Activated T-cell treated with anti-CD3 and anti-CD28 coated beads, Interleukin-2, amount 50 U/mL, for 24 hours (primary cell): ENCODE data around the gene APOA4.
"Not testable (repeated sequence)": the region's sequence is repeated elsewhere in the genome, so short reads cannot be mapped to it uniquely, and the experiment has no call there.

ENCODE experiments used
- DNase-seq: peaks from one replicate; pipeline ENCODE4 v3.0.0-alpha.2; 2020
- H3K27ac Mint-ChIP-seq: 2 replicates; pipeline ENCODE4 v1.8.0; 2020; ENCODE audit warnings: mild to moderate bottlenecking, mixed read lengths
- H3K27me3 Mint-ChIP-seq: 2 replicates; pipeline ENCODE4 v1.8.0; 2020; ENCODE audit warnings: mixed read lengths
- H3K36me3 Mint-ChIP-seq: 2 replicates; pipeline ENCODE4 v1.8.0; 2020; ENCODE audit warnings: low read depth, mixed read lengths
- H3K4me1 Mint-ChIP-seq: 2 replicates; pipeline ENCODE4 v1.8.0; 2020; ENCODE audit warnings: low read depth, mixed read lengths
- H3K4me3 Mint-ChIP-seq: 2 replicates; pipeline ENCODE4 v1.8.0; 2020; ENCODE audit warnings: mild to moderate bottlenecking, moderate library complexity, mixed read lengths
- H3K9me3 Mint-ChIP-seq: 2 replicates; pipeline ENCODE4 v1.8.0; 2020; ENCODE audit warnings: mixed read lengths

The APOA4 gene

DNA sequence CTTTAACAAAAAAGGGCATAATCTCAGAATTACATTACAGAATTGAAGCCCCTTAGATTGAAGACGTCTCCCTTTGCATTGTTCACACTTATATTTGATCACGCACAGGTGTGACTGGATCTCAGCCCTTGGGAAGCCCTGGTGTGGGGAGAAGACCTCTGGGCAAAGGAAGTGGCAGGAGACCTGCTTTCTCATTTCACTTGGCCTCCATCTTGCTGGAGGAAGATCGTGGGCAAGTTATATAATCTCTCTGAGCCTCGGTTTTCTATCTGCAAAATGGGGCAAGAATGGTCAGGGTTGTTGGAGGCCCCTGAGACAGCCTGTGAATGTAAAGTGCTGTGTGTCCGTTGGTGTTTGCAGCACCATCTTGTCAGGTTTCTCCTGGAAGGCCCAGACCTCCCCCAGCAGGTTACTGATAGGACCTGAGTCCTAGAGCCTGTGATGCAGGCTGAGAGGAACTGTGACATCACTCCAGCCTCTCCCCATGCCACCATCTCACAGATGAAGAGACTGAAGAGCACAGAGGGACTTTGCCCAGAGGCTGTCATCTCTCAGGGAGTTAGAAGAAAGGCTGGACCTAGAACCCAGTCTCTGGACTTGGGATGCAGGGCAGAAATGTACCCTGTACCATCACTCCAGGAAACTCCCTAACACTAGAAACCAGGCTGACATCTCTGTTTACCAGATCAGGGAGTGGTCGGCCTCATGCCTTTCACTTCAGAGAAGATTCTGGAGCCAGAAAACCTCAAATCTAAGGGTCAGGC, 15.4 kb upstream of the APOA4 start:
- Mint-ChIP-seq H3K36me3 (peaks cover 7% of the 10 kb centered on the region), H3K27me3 (peaks cover 3% of the 10 kb centered on the region), H3K9me3 (no peaks in the 10 kb centered on the region), H3K27ac (peak overlapping the region; percentile 34), H3K4me1 (peaks cover 15% of the 10 kb centered on the region), H3K4me3 (no peak overlapping the region)
- DNase-seq, result no peak

DNA sequence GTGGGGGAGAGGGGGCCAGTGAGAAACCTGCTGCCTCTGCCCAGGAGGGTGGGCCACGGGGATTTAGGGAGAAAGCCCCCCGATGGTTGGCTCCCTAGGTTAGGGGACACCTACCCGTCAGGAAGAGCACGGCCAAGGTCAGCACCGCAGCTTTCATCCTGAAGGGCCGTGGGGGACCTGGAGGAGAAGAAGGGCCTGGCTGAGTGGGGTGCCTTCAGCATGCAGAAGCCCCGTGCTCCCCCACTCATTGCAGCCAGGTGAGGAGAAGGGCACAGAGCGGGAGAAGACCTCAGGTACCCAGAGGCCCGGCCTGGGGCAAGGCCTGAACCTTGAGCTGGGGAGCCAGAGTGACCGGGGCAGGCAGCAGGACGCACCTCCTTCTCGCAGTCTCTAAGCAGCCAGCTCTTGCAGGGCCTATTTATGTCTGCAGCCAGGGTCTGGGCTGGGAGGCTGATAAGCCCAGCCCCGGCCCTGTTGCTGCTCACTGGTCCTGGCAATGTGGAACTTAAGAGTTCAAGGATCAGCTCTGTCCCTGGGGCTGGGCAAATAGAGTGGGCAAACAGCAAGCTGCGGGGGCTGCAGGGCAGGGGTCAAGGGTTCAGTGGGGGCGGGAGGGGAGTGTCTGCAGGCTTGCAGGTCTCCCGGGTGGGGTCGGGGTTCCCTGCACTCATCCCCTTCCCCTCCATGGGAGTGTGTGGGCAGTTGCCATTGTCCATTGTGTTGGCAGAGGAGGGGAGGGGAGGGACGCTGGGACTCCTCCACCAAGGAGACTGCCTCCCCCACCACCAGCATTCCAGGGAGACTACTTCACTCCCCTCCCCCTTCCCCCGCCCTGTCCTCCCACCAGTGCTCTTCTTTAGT, 14.4 kb upstream of the APOA4 start, which contains the start of gene APOA1:
TSS of gene APOA1 (minus strand) at position 392 of the 861 bp plus-strand sequence. CDS start at position 157, 235 bp downstream.
- Mint-ChIP-seq H3K27me3 (peaks cover 3% of the 10 kb centered on the region), H3K4me3 (no peak within 1 kb of the TSS), H3K4me1 (peaks cover 15% of the 10 kb centered on the region), H3K9me3 (no peaks in the 10 kb centered on the region), H3K36me3 (no peaks in the 10 kb centered on the region), H3K27ac (peak within 1 kb of the TSS; percentile 34)
- no peak for DNase-seq

DNA sequence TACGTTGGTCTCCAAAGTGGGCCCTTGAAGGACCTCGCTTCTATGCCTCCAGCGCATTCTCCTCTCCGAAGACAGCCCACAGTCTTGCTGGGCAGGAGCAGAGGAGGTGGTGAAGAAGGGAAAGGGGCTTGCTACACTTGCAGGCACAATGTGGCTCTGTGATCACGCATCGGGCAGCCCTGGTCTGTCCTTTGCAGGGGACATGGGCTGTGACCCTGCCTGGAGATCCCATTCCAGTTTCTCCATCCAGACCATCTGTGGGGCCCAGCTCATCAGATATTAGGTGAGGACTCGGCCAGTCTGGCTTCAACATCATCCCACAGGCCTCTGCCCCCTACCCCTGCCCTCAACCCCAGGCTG, 13.5 kb upstream of the APOA4 start:
- Mint-ChIP-seq H3K4me1 (peaks cover 15% of the 10 kb centered on the region), H3K4me3 (no peak overlapping the region), H3K27me3 (peaks cover 3% of the 10 kb centered on the region), H3K9me3 (no peaks in the 10 kb centered on the region), H3K27ac (no peak overlapping the region), H3K36me3 (no peaks in the 10 kb centered on the region)
- DNase-seq, result no peak

DNA sequence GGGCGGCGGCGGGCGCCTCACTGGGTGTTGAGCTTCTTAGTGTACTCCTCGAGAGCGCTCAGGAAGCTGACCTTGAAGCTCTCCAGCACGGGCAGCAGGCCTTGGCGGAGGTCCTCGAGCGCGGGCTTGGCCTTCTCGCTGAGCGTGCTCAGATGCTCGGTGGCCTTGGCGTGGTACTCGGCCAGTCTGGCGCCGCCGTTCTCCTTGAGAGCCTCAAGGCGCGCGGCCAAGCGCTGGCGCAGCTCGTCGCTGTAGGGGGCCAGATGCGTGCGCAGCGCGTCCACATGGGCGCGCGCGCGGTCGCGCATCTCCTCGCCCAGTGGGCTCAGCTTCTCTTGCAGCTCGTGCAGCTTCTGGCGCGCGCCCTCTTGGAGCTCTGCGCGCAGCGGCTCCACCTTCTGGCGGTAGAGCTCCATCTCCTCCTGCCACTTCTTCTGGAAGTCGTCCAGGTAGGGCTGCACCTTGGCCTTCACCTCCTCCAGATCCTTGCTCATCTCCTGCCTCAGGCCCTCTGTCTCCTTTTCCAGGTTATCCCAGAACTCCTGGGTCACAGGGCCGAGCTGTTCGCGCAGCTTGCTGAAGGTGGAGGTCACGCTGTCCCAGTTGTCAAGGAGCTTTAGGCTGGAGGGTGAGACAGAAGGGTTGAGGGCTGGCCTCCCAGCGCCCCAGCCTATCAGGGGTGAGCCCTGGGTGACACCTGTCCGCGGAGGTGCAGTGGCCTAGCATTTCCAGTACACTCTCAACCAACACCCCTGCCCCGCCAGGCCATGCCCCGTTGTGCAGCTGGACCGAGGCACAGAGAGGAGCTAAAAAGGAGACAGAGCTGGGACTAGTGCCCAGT, 12.9 kb upstream of the APOA4 start:
- Mint-ChIP-seq H3K9me3 (no peaks in the 10 kb centered on the region), H3K27ac (peak overlapping the region; percentile 47), H3K4me1 (peaks cover 15% of the 10 kb centered on the region), H3K36me3 (no peaks in the 10 kb centered on the region), H3K4me3 (peak overlapping the region; percentile 64), H3K27me3 (peaks cover 3% of the 10 kb centered on the region)
- DNase-seq, result peak; percentile 85

DNA sequence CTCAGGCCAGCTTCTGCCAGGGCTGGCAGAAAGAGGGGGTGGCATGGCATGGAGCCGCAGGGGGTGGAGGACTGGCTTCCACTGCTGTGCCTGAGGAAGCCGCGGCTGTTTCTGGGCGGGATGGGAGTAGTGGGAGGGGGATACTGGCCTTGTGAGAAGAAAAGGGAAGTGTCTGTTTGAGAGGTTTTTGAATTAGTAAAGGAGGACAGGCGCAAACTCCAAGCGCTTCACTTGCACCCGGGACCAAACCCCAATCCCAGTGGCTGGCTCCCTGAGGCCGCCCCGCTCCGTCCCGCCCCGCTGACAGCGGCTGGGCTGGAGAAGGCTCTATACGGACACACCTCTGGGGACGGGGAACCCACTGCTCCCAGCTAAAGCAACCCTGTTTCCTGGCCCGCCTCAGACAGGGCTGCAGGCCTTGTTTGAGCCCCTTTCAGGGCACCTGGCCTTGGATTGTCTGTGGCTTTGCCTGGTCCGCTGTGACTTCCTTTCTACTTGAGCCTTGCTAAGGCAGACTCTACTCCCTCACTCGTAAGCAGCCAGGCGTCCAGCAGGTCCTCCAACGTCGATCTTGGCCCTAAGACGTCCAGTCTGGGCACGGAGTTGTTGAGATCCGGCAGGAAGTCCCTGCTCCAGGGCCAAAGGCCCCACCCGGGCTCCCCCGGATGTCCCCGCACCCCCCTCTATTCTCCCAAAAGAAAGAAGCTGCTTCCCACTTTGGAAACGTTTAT, 12.1 kb upstream of the APOA4 start:
- H3K9me3 Mint-ChIP-seq, result no peaks in the 10 kb centered on the region
- peaks cover 3% of the 10 kb centered on the region for H3K27me3 Mint-ChIP-seq
- H3K27ac Mint-ChIP-seq, result peak overlapping the region; percentile 51
- H3K4me1 Mint-ChIP-seq, result peaks cover 15% of the 10 kb centered on the region
- DNase-seq, result no peak
- no peaks in the 10 kb centered on the region for H3K36me3 Mint-ChIP-seq
- H3K4me3 Mint-ChIP-seq, result peak overlapping the region; percentile 64

DNA sequence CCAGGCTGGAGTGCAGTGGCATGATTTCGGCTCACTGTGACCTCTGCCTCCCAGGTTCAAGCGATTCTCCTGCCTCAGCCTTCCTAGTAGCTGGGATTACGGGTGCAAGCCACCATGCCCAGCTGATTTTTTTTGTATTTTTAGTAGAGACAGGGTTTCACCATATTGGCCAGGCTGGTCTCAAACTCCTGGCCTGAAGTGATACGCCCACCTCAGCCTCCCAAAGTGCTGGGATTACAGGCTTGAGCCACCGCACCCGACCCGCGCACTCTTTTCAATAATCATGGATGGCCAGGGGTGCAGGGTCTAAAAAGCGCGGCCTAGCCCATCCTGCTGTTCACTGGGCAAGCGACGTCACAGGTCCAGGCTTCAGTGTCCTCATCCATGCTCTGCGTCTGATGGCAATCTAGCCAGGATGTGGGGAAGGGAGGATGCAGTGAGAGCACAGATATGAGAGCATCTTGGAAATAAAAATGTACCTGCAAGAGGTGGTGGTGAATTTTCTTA, 11.5 kb upstream of the APOA4 start:
- DNase-seq, H3K27me3 Mint-ChIP-seq, H3K36me3 Mint-ChIP-seq, H3K9me3 Mint-ChIP-seq: not testable (repeated sequence)
- Mint-ChIP-seq H3K4me1 (peaks cover 15% of the 10 kb centered on the region), H3K27ac (peak overlapping the region; percentile 51), H3K4me3 (peak overlapping the region; percentile 2)

DNA sequence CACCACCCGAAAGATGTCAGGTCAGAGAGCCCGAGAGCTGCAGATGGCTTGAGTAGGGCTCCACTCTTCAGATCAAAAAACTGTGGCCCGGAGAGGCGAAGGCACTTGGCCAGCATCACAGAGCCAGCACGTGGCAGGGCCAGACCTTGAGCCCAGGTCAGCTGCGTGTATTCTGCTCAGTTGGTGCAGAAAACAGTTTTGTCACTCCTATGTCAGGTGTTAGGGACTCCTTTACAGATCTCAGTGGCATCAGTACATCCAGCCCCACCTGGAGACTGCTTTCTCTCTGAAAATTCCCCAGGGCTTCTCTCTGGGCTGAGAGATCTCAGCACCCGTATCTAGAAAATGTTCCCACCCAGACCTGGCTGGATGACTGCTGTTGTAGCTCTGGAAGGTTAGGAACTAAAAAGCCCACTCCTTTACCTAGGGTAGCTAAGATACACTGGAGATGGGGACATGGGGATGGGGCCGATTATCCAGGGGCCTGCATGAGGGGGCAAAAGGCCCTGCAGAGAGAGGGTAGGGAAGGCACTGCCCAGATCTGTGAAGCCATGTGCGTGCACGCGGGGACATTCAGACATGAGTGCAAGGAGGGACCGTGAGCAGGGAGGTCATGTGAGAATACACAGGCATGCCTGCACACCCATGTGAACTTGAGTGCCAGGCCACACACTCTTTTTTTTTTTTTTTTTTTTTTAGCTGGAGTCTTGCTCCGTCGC, 10.9 kb upstream of the APOA4 start:
- H3K9me3 Mint-ChIP-seq, result no peaks in the 10 kb centered on the region
- peaks cover 15% of the 10 kb centered on the region for H3K4me1 Mint-ChIP-seq
- H3K27ac Mint-ChIP-seq, result no peak overlapping the region
- DNase-seq, result no peak
- H3K36me3 Mint-ChIP-seq, result no peaks in the 10 kb centered on the region
- no peak overlapping the region for H3K4me3 Mint-ChIP-seq
- H3K27me3 Mint-ChIP-seq, result peaks cover 3% of the 10 kb centered on the region

DNA sequence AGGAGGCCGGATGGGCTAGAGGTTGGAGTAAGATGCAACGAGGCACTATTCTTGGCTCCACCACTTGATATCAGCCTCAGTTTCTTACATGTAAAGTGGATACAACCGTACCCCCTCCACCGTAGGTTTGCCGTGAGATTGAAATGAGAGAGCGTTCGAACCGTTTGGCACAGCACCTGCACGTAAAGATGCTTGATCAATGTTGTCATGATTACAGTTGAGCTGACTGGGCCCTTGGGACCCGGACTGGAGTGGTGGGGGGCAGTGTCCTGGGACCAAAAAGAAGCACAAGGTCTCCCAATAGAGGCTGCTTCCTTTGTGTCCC, 10.3 kb upstream of the APOA4 start:
- no peak overlapping the region for H3K27ac Mint-ChIP-seq
- no peaks in the 10 kb centered on the region for H3K9me3 Mint-ChIP-seq
- no peaks in the 10 kb centered on the region for H3K36me3 Mint-ChIP-seq

DNA sequence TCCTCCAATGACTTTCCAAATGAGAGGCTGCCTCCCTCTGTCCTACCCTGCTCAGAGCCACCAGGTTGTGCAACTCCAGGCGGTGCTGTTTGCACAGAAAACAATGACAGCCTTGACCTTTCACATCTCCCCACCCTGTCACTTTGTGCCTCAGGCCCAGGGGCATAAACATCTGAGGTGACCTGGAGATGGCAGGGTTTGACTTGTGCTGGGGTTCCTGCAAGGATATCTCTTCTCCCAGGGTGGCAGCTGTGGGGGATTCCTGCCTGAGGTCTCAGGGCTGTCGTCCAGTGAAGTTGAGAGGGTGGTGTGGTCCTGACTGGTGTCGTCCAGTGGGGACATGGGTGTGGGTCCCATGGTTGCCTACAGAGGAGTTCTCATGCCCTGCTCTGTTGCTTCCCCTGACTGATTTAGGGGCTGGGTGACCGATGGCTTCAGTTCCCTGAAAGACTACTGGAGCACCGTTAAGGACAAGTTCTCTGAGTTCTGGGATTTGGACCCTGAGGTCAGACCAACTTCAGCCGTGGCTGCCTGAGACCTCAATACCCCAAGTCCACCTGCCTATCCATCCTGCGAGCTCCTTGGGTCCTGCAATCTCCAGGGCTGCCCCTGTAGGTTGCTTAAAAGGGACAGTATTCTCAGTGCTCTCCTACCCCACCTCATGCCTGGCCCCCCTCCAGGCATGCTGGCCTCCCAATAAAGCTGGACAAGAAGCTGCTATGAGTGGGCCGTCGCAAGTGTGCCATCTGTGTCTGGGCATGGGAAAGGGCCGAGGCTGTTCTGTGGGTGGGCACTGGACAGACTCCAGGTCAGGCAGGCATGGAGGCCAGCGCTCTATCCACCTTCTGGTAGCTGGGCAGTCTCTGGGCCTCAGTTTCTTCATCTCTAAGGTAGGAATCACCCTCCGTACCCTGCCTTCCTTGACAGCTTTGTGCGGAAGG, 9.5 kb upstream of the APOA4 start:
- no peak for DNase-seq
- peaks cover 3% of the 10 kb centered on the region for H3K27me3 Mint-ChIP-seq
- no peaks in the 10 kb centered on the region for H3K36me3 Mint-ChIP-seq
- H3K27ac Mint-ChIP-seq, result no peak overlapping the region
- H3K9me3 Mint-ChIP-seq, result no peaks in the 10 kb centered on the region
- H3K4me1 Mint-ChIP-seq, result peaks cover 15% of the 10 kb centered on the region
- H3K4me3 Mint-ChIP-seq, result no peak overlapping the region

More for the DNA sequence above, 10.3 kb upstream of the APOA4 start:
- peaks cover 3% of the 10 kb centered on the region for H3K27me3 Mint-ChIP-seq
- DNase-seq, result no peak
- no peak overlapping the region for H3K4me3 Mint-ChIP-seq
- peaks cover 15% of the 10 kb centered on the region for H3K4me1 Mint-ChIP-seq

DNA sequence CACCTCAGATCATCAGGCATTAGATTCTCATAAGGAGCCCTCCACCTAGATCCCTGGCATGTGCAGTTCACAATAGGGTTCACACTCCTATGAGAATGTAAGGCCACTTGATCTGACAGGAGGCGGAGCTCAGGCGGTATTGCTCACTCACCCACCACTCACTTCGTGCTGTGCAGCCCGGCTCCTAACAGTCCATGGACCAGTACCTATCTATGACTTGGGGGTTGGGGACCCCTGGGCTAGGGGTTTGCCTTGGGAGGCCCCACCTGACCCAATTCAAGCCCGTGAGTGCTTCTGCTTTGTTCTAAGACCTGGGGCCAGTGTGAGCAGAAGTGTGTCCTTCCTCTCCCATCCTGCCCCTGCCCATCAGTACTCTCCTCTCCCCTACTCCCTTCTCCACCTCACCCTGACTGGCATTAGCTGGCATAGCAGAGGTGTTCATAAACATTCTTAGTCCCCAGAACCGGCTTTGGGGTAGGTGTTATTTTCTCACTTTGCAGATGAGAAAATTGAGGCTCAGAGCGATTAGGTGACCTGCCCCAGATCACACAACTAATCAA, 8.8 kb upstream of the APOA4 start:
- H3K4me3 Mint-ChIP-seq, result no peak overlapping the region
- no peak for DNase-seq
- peaks cover 15% of the 10 kb centered on the region for H3K4me1 Mint-ChIP-seq
- no peak overlapping the region for H3K27ac Mint-ChIP-seq
- peaks cover 3% of the 10 kb centered on the region for H3K27me3 Mint-ChIP-seq
- H3K9me3 Mint-ChIP-seq, result no peaks in the 10 kb centered on the region
- H3K36me3 Mint-ChIP-seq, result no peaks in the 10 kb centered on the region

DNA sequence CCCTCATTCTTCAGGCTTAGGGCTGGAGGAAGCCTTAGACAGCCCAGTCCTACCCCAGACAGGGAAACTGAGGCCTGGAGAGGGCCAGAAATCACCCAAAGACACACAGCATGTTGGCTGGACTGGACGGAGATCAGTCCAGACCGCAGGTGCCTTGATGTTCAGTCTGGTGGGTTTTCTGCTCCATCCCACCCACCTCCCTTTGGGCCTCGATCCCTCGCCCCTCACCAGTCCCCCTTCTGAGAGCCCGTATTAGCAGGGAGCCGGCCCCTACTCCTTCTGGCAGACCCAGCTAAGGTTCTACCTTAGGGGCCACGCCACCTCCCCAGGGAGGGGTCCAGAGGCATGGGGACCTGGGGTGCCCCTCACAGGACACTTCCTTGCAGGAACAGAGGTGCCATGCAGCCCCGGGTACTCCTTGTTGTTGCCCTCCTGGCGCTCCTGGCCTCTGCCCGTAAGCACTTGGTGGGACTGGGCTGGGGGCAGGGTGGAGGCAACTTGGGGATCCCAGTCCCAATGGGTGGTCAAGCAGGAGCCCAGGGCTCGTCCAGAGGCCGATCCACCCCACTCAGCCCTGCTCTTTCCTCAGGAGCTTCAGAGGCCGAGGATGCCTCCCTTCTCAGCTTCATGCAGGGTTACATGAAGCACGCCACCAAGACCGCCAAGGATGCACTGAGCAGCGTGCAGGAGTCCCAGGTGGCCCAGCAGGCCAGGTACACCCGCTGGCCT, 7.2 kb upstream of the APOA4 start:
- Mint-ChIP-seq H3K27me3 (peaks cover 3% of the 10 kb centered on the region), H3K27ac (no peak overlapping the region), H3K4me3 (no peak overlapping the region), H3K4me1 (peaks cover 6% of the 10 kb centered on the region), H3K36me3 (no peaks in the 10 kb centered on the region), H3K9me3 (no peaks in the 10 kb centered on the region)
- no peak for DNase-seq
